ENCODE results near the gene PUM1.
"Not testable (repeated sequence)": the region's sequence is repeated elsewhere in the genome, so short reads cannot be mapped to it uniquely, and the experiment has no call there.

Gene PUM1

GRCh38 chr1:30962609-30963508 is 102.7 kb downstream of the PUM1 start:
- no peaks in the 10 kb centered on the region for H3K27me3 ChIP-seq (ENCODE audit: control insufficient read depth, insufficient read depth, low read length)
- no peak overlapping the region for H3K9ac ChIP-seq (ENCODE audit: low read length)
- H3K9me3 ChIP-seq (ENCODE audit: control insufficient read depth, insufficient read depth, low read depth, low read length) = no peaks in the 10 kb centered on the region
- no peak overlapping the region for H3K27ac ChIP-seq (ENCODE audit: low read depth, low read length)
- H3K4me3 ChIP-seq (ENCODE audit: low read depth, low read length) = no peak overlapping the region
- no peaks in the 10 kb centered on the region for H3K4me1 ChIP-seq (ENCODE audit: control insufficient read depth, insufficient read depth, low read length)
- peaks cover 94% of the 10 kb centered on the region for H3K36me3 ChIP-seq (ENCODE audit: control insufficient read depth, insufficient read depth, low read length)

- H3K9me3 ChIP-seq (ENCODE audit: control insufficient read depth, insufficient read depth, low read depth, low read length) = no peaks in the 10 kb centered on the region
- no peak overlapping the region for H3K27ac ChIP-seq (ENCODE audit: low read depth, low read length)
- no peaks in the 10 kb centered on the region for H3K4me1 ChIP-seq (ENCODE audit: control insufficient read depth, insufficient read depth, low read length)
- no peaks in the 10 kb centered on the region for H3K27me3 ChIP-seq (ENCODE audit: control insufficient read depth, insufficient read depth, low read length)
- H3K4me3 ChIP-seq (ENCODE audit: low read depth, low read length) = no peak overlapping the region
- no peak overlapping the region for H3K9ac ChIP-seq (ENCODE audit: low read length)
- peaks cover 91% of the 10 kb centered on the region for H3K36me3 ChIP-seq (ENCODE audit: control insufficient read depth, insufficient read depth, low read length)
Measured at GRCh38 chr1:30957560-30958222, 107.8 kb downstream of the PUM1 start.

GRCh38 chr1:30955448-30956015 is 110.0 kb downstream of the PUM1 start:
- H3K27me3 ChIP-seq (ENCODE audit: control insufficient read depth, insufficient read depth, low read length) = no peaks in the 10 kb centered on the region
- H3K4me1 ChIP-seq (ENCODE audit: control insufficient read depth, insufficient read depth, low read length) = no peaks in the 10 kb centered on the region
- H3K36me3 ChIP-seq (ENCODE audit: control insufficient read depth, insufficient read depth, low read length) = peaks cover 95% of the 10 kb centered on the region
- no peak overlapping the region for H3K27ac ChIP-seq (ENCODE audit: low read depth, low read length)
- no peaks in the 10 kb centered on the region for H3K9me3 ChIP-seq (ENCODE audit: control insufficient read depth, insufficient read depth, low read depth, low read length)
- no peak overlapping the region for H3K4me3 ChIP-seq (ENCODE audit: low read depth, low read length)
- no peak overlapping the region for H3K9ac ChIP-seq (ENCODE audit: low read length)

- no peaks in the 10 kb centered on the region for H3K27me3 ChIP-seq (ENCODE audit: control insufficient read depth, insufficient read depth, low read length)
- peaks cover 91% of the 10 kb centered on the region for H3K36me3 ChIP-seq (ENCODE audit: control insufficient read depth, insufficient read depth, low read length)
- no peak overlapping the region for H3K27ac ChIP-seq (ENCODE audit: low read depth, low read length)
- no peak overlapping the region for H3K9ac ChIP-seq (ENCODE audit: low read length)
- H3K4me3 ChIP-seq (ENCODE audit: low read depth, low read length) = no peak overlapping the region
- H3K9me3 ChIP-seq (ENCODE audit: control insufficient read depth, insufficient read depth, low read depth, low read length) = no peaks in the 10 kb centered on the region
- H3K4me1 ChIP-seq (ENCODE audit: control insufficient read depth, insufficient read depth, low read length) = no peaks in the 10 kb centered on the region
Measured at GRCh38 chr1:30953685-30954084, 111.8 kb downstream of the PUM1 start.

- Histone ChIP-seq H3K4me1 (ENCODE audit: control insufficient read depth, insufficient read depth, low read length) (no peaks in the 10 kb centered on the region), H3K27me3 (ENCODE audit: control insufficient read depth, insufficient read depth, low read length) (no peaks in the 10 kb centered on the region), H3K27ac (ENCODE audit: low read depth, low read length) (no peak overlapping the region), H3K36me3 (ENCODE audit: control insufficient read depth, insufficient read depth, low read length) (peaks cover 92% of the 10 kb centered on the region), H3K9me3 (ENCODE audit: control insufficient read depth, insufficient read depth, low read depth, low read length) (no peaks in the 10 kb centered on the region), H3K4me3 (ENCODE audit: low read depth, low read length) (no peak overlapping the region), H3K9ac (ENCODE audit: low read length) (no peak overlapping the region)
Measured at GRCh38 chr1:30952098-30952497, 113.4 kb downstream of the PUM1 start.

GRCh38 chr1:30950700-30951099 is 114.8 kb downstream of the PUM1 start:
- Histone ChIP-seq H3K36me3 (ENCODE audit: control insufficient read depth, insufficient read depth, low read length) (peaks cover 91% of the 10 kb centered on the region), H3K27me3 (ENCODE audit: control insufficient read depth, insufficient read depth, low read length) (no peaks in the 10 kb centered on the region), H3K27ac (ENCODE audit: low read depth, low read length) (no peak overlapping the region), H3K9me3 (ENCODE audit: control insufficient read depth, insufficient read depth, low read depth, low read length) (no peaks in the 10 kb centered on the region), H3K4me3 (ENCODE audit: low read depth, low read length) (no peak overlapping the region), H3K9ac (ENCODE audit: low read length) (no peak overlapping the region), H3K4me1 (ENCODE audit: control insufficient read depth, insufficient read depth, low read length) (no peaks in the 10 kb centered on the region)

GRCh38 chr1:30950053-30950452 is 115.5 kb downstream of the PUM1 start:
- H3K4me1 ChIP-seq (ENCODE audit: control insufficient read depth, insufficient read depth, low read length) = no peaks in the 10 kb centered on the region
- H3K9ac ChIP-seq (ENCODE audit: low read length) = no peak overlapping the region
- H3K9me3 ChIP-seq (ENCODE audit: control insufficient read depth, insufficient read depth, low read depth, low read length) = no peaks in the 10 kb centered on the region
- H3K4me3 ChIP-seq (ENCODE audit: low read depth, low read length) = no peak overlapping the region
- H3K27ac ChIP-seq (ENCODE audit: low read depth, low read length) = no peak overlapping the region
- no peaks in the 10 kb centered on the region for H3K27me3 ChIP-seq (ENCODE audit: control insufficient read depth, insufficient read depth, low read length)
- peaks cover 93% of the 10 kb centered on the region for H3K36me3 ChIP-seq (ENCODE audit: control insufficient read depth, insufficient read depth, low read length)

- H3K9me3 ChIP-seq (ENCODE audit: control insufficient read depth, insufficient read depth, low read depth, low read length); H3K27ac ChIP-seq (ENCODE audit: low read depth, low read length); H3K27me3 ChIP-seq (ENCODE audit: control insufficient read depth, insufficient read depth, low read length); H3K4me3 ChIP-seq (ENCODE audit: low read depth, low read length); H3K9ac ChIP-seq (ENCODE audit: low read length); H3K4me1 ChIP-seq (ENCODE audit: control insufficient read depth, insufficient read depth, low read length): not testable (repeated sequence)
- peaks cover 93% of the 10 kb centered on the region for H3K36me3 ChIP-seq (ENCODE audit: control insufficient read depth, insufficient read depth, low read length)
Measured at GRCh38 chr1:30949487-30949838, 116.1 kb downstream of the PUM1 start.

GRCh38 chr1:30948813-30949486 is 116.6 kb downstream of the PUM1 start:
- not testable (repeated sequence) for H3K9me3 ChIP-seq (ENCODE audit: control insufficient read depth, insufficient read depth, low read depth, low read length); H3K4me3 ChIP-seq (ENCODE audit: low read depth, low read length); H3K27me3 ChIP-seq (ENCODE audit: control insufficient read depth, insufficient read depth, low read length); H3K9ac ChIP-seq (ENCODE audit: low read length); H3K4me1 ChIP-seq (ENCODE audit: control insufficient read depth, insufficient read depth, low read length); H3K27ac ChIP-seq (ENCODE audit: low read depth, low read length)
- peaks cover 93% of the 10 kb centered on the region for H3K36me3 ChIP-seq (ENCODE audit: control insufficient read depth, insufficient read depth, low read length)

GRCh38 chr1:30948278-30948677 is 117.2 kb downstream of the PUM1 start:
- Histone ChIP-seq H3K9ac (ENCODE audit: low read length) (no peak overlapping the region), H3K9me3 (ENCODE audit: control insufficient read depth, insufficient read depth, low read depth, low read length) (no peaks in the 10 kb centered on the region), H3K27ac (ENCODE audit: low read depth, low read length) (no peak overlapping the region), H3K4me3 (ENCODE audit: low read depth, low read length) (no peak overlapping the region), H3K27me3 (ENCODE audit: control insufficient read depth, insufficient read depth, low read length) (no peaks in the 10 kb centered on the region), H3K36me3 (ENCODE audit: control insufficient read depth, insufficient read depth, low read length) (peaks cover 93% of the 10 kb centered on the region), H3K4me1 (ENCODE audit: control insufficient read depth, insufficient read depth, low read length) (no peaks in the 10 kb centered on the region)

GRCh38 chr1:30947212-30947611 is 118.3 kb downstream of the PUM1 start:
- Histone ChIP-seq H3K4me1 (ENCODE audit: control insufficient read depth, insufficient read depth, low read length) (no peaks in the 10 kb centered on the region), H3K9me3 (ENCODE audit: control insufficient read depth, insufficient read depth, low read depth, low read length) (no peaks in the 10 kb centered on the region), H3K36me3 (ENCODE audit: control insufficient read depth, insufficient read depth, low read length) (peaks cover 92% of the 10 kb centered on the region), H3K27me3 (ENCODE audit: control insufficient read depth, insufficient read depth, low read length) (no peaks in the 10 kb centered on the region), H3K4me3 (ENCODE audit: low read depth, low read length) (no peak overlapping the region), H3K27ac (ENCODE audit: low read depth, low read length) (no peak overlapping the region), H3K9ac (ENCODE audit: low read length) (no peak overlapping the region)
